Fibroblast of the conjunctiva (primary cell): ENCODE data around the gene SMARCA2.

Experiments
- DNase-seq: peaks from one replicate; pipeline ENCODE4 v3.0.0-alpha.2; 2010; ENCODE audit warnings: low read depth

SMARCA2 gene

GRCh38 chr9:2174911-2175310 is 159.8 kb downstream of the SMARCA2 start:
- DNase-seq = no peak

- no peak for DNase-seq
Measured at GRCh38 chr9:2177121-2177520, 162.0 kb downstream of the SMARCA2 start.

GRCh38 chr9:2178034-2178734 is 163.0 kb downstream of the SMARCA2 start:
- no peak for DNase-seq

GRCh38 chr9:2179567-2179966 is 164.4 kb downstream of the SMARCA2 start:
- DNase-seq = no peak

- no peak for DNase-seq
Measured at GRCh38 chr9:2180154-2180553, 165.0 kb downstream of the SMARCA2 start.

- no peak for DNase-seq
Measured at GRCh38 chr9:2180704-2181103, 165.6 kb downstream of the SMARCA2 start.

GRCh38 chr9:2181792-2182191 is 166.6 kb downstream of the SMARCA2 start:
- no peak for DNase-seq

GRCh38 chr9:2190939-2191608 is 175.9 kb downstream of the SMARCA2 start:
- DNase-seq = no peak

- no peak for DNase-seq
Measured at GRCh38 chr9:2191609-2191972, 176.4 kb downstream of the SMARCA2 start.

GRCh38 chr9:2192356-2192979 is 177.3 kb downstream of the SMARCA2 start:
- DNase-seq = no peak

- no peak for DNase-seq
Measured at GRCh38 chr9:2193552-2193951, 178.4 kb downstream of the SMARCA2 start.

- DNase-seq = no peak
Measured at GRCh38 chr9:2195211-2195610, 180.1 kb downstream of the SMARCA2 start.

GRCh38 chr9:2196757-2197156 is 181.6 kb downstream of the SMARCA2 start:
- no peak for DNase-seq

GRCh38 chr9:2198956-2199635 is 183.9 kb downstream of the SMARCA2 start:
- no peak for DNase-seq

GRCh38 chr9:2199999-2200796 is 185.1 kb downstream of the SMARCA2 start:
- DNase-seq = no peak

- DNase-seq = no peak
Measured at GRCh38 chr9:2208465-2208864, 193.3 kb downstream of the SMARCA2 start.

GRCh38 chr9:2208991-2209390 is 193.8 kb downstream of the SMARCA2 start:
- no peak for DNase-seq

GRCh38 chr9:2209400-2209799 is 194.3 kb downstream of the SMARCA2 start:
- no peak for DNase-seq

GRCh38 chr9:2210201-2210600 is 195.1 kb downstream of the SMARCA2 start:
- no peak for DNase-seq

- no peak for DNase-seq
Measured at GRCh38 chr9:2213830-2214468, 198.8 kb downstream of the SMARCA2 start.

GRCh38 chr9:2214707-2215106 is 199.6 kb downstream of the SMARCA2 start:
- DNase-seq = no peak
